ENCODE data around the gene SPATS2.

Gene SPATS2

DNA sequence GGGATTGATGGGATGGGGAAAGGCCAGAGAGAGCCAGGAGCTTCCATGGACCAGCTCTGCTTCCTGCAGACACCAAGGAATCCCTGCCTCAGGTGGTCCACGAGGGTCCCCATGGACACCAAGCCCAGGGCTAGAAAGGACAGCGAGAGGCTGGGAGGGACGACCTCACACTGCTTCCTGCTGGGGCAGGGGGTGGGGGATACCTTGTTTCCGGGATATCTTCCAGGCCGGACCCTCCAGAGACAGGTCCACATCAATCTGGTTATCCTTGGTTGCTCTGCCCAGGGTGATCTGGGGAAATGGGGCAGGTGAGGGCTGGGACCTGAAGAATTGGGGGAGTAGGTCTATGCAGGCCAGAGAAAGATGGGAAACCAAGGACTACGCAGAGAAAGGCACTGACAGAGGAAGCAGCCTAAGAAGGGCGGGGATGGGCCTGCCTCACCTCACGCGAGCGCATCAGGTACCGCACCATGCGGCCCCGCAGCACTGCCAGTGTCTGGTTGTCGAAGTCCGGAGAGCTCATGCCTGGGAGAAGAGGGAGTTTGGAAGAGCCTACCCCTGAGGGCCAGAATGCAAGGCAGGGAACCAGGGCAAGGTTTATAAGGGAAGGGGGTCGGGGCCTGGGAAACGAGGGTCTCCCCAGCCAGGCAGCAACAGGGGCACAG lies 191.9 kb downstream of the SPATS2 start:
- DNase-seq, result no peak

DNA sequence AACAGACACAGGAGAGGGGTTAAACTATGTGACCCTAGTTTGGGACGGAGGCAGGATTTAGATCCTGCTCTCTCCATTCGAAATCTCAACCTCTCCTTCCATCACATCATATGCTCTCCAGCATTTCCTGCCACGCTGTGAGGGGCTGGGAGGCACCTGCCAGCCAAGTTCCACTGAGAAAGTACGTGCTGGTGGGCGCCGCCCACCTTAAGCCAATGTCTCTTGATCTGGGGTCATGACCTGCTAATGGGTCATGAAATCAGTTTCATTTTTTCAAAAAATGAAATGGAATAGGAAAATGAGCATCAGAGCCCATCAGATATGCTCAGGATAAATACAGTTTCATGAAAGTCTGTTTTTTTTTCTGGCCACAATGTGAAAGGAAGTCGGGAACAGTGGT lies 193.4 kb downstream of the SPATS2 start:
- DNase-seq, result no peak

GRCh38 chr12:49562233-49562632 lies 195.0 kb downstream of the SPATS2 start:
- DNase-seq, result peak; percentile 22

DNA sequence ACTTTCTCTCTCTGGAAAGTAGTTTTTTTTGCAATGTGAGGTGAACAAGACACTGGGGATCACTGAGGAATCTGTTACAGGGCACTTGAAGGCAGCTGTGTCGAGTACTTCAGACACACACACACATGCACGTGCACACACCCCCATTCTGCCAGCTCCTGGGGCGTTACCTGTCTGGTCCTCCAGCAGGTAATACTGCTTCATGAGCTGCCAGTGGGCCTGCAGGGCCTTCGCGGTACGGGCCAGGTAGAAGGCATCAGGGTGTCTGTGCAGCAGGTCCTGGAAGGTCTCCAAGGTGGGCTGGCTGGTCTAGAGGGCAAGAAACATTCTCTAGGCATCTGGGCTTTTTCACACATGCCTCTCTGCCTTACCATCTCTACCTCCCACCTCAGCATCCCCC lies 195.6 kb downstream of the SPATS2 start:
- DNase-seq, result no peak

DNA sequence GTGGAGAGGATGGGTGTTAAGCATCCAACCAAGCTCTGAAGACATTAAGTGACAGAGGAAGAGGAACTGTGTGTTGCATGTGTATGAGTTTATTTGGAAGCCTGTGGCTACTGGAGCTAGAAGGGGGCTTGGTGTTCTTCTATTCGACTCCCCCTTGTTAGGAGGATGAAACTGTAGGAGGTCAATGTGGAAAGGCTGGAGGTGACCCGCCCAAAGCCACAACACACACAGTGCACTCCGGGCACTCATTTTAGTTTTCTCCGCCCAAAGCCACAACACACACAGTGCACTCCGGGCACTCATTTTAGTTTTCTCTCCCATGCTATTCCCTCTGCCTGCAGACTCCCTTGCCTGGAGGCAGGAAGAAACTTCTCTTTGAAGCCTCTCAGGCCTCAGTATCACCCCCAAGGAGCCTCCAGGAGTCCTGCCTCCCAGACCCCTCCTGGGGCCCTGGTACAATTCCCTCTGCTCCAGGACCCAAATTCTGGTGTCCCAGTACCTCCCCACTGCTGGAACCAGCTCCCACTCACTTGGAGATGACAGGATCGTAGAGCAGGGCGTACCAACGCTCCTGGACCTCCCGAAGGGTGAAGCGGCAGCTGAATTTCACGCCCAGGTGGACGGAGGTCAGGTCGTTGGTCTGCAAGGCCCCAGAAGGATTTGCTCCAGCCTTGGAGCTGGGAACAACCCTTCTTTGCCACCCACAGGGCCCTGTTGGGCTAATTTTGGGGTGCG lies 196.9 kb downstream of the SPATS2 start:
- DNase-seq, result no peak

DNA sequence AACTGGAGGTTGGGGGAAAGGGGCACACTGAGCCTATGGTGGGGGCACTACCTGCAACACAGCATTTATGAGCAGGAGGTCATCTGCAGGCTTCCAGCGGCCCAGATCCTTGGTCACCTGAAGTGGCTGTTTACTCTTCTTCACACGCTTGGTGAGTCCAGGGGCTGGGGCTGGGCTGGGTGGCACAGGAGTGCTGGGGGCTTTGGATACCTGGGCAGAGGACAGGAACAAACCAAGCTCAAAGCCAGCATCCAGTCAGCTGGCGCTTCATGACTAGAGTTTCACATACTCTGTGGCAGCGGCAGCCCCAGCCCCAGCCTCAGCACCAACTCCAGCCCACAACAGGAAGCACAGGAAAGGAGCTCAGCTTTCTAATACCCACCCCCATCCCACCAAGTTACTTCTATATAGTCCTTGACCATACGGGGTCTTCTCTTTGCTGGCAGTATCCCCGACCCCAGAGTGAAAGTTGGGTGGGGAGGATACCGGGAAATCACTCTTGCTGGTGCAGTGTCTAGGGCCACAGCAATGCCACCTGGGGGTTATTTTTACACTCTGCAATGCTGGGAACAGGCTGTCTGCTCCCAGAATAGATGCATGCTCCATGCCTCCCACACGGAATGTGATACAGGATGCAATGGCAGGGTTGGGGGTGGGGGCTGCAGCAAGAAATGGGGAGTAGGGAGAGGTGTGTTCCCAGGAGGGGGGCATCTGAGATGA lies 197.6 kb downstream of the SPATS2 start:
- no peak for DNase-seq

DNA sequence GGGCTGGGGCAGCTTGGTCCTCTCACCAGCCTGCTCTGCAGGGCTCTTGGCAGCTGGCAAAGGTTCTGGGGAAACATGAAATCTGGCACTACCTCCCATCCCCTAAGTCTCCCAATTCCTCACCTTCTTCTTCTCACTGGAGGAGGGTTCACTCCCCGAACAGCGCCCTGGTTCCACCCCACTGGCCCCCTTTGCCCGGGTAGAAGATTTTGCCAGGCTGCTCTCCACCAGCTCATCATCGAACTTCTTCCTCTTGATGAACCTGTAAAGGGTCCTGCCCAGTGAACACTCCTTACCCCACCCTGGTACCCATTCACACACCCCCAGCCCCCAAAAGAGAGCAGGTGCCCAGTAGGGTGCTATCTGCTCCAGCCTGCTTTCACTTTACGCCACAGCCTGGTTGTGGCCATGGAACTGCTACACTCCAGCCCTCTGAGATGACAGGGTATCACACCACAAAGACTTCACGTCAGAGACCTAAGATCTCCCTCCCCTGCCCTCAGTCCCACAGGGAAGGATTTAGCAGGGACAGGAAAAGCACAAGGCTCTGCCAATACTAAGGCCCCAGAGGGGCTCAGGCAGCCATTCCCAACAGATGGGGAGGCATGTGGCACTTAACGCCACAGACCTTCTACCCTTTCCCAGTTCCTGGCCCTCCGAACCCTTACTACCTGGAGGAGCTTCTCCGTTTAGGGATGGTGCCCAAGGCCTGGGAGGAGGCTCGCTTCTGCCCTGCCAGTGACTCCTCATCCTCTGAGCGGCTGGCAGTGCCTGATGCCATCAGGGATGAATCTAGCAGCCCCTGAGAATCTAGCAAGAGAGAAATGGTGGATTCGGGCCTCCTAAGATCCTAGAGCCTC lies 198.4 kb downstream of the SPATS2 start:
- no peak for DNase-seq

DNA sequence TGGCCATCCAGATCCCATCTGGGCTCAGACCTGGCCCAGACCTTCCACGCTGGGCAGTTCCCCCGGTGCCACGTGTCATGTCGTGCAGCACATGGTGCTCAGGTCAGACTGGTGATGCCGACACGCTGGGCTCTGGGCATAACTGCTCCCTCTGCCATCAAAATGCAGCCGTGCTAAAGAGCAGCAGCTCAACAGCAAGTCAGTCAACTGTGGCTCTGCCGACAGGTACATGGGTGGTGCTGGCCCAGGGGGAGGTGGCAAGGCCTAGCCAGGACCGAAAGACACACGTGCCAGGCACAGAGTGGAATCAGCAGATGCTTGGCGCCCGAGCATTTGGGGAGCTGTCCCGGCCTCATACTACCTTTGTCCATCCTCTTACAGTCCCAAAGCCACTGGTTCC lies 199.1 kb downstream of the SPATS2 start:
- DNase-seq, result no peak

- no peak for DNase-seq
Measured at GRCh38 chr12:49567302-49567610, 200.0 kb downstream of the SPATS2 start.

DNA sequence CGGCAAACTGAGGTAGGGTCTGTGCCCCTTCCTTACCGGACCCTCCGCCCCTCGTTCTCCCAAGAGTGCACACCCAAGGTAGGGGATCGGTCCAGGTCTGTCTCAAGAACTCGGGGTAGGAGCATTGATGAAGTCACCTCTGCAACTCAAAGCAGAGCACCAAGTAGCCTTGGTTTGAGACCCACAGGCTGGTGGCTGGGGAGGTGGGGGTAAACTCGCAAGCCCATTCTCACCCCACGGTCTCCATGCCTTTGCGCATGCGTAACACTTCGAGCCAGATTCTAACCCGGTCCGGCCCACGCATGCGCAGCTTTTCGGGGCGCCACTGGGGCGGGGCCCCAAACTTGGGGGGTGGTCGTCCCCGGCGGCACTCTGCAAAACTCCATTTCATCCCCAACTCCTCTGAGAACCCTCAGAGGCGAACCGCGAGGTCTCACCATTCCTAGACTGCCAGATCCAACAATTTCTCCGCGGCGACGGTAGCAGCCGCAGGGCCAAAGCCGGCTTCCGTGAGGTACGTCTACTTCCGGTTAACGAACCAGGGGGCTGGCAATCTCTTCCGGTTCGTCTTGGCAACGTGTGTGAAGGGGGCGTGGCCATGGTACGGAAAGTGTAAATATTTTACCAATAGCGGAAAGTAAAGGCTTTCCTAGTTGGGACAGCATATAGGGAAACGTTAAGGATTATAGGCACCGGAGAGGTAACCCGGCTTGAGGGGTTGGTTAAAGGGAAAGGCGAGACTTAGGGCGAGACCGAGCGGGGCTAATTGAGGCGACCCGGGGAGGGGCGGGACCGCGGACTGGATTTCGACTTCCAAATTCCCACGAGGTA lies 200.6 kb downstream of the SPATS2 start, which contains the start of gene MCRS1:
Gene MCRS1, minus strand, starts transcription at position 532 of the 831 bp plus-strand sequence. CDS start 1,411 bp downstream, outside the sequence.
- peak; percentile 97 for DNase-seq

DNA sequence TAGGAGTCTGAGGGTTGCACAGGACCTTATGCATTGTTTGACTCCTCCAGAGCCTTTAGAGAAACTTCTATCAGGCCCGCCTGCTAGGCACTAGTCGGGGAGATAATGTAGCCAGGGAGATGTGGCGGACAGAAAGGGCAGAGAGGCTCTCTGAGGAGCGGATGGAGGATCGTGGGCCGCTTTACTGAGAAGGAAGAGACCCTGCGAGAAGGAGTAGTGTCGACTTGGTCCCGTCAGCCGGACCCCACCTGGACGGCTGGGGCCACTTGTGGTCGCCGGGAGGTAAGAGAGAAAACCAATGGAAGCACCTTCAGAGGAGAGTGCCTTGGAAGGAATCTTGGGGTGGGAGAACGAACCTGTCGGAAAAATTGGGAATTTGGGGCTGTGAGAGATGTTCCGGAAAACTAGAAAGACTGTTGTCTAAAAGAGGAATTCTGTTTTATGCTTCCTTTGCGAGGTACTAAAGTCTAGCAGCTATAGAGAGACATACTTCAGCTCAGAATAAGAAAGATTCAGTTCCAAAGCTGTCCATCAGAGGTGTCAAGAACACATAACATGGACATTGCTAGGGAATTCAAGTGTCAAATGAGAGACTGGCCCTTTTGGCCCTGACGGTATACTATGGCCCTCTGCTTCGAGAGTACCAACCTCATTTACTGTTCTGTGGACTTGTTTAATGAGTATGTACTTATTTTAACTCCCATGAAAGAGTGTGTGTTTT lies 201.3 kb downstream of the SPATS2 start:
- peak; percentile 44 for DNase-seq

Measured in NCI-H82 (cell line).